Gastrocnemius medialis (tissue), 4 donors: ENCODE measurements around the gene THADA.

Source experiments
- POLR2A ChIP-seq, 2 donors: fragments of 450-650 bp; IDR thresholded peaks; one replicate each; pipeline ENCODE4 v1.6.1; 2017; ENCODE audit warnings: antibody characterized with exemption in 2 of 2, mild to moderate bottlenecking in 2 of 2, moderate library complexity in 2 of 2
- TF ChIP-seq, protein P1 (sequence below), 5 experiments: fragments of 450-650 bp in 3 of 5; fragments of 200-600 bp in 2 of 5; sonication (generic) in 2 of 5; IDR thresholded peaks in 4 of 5; conservative IDR thresholded peaks in 1 of 5; 1 replicate in 4 of 5; 2 replicates in 1 of 5; pipeline ENCODE4 v1.5.1; 2016 to 2019; ENCODE audit warnings: antibody characterized with exemption in 5 of 5, mild to moderate bottlenecking in 3 of 5, moderate library complexity in 3 of 5

DNA sequence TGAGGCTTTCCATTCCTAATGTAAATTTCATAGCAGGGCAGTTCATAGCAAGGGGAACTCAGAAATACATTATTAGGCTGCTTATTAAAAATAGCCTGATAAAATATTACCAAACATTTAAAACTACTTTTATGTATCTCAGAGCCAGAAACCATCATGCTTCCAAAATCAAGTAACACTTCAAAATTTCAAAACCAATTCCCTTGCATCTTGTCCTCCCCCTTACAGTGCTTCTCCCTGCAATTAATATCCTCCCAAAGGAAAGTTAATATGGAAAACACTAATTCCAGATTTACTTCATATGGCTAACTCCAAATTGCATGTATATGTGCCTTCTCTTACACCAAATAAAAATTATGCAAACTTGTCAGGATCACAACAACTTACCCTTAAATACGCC lies 47.8 kb upstream of the THADA start:
- no peak for TF ChIP-seq POLR2A (IDR thresholded peaks at IDR 0.05)
- TF ChIP-seq, protein P1, sequence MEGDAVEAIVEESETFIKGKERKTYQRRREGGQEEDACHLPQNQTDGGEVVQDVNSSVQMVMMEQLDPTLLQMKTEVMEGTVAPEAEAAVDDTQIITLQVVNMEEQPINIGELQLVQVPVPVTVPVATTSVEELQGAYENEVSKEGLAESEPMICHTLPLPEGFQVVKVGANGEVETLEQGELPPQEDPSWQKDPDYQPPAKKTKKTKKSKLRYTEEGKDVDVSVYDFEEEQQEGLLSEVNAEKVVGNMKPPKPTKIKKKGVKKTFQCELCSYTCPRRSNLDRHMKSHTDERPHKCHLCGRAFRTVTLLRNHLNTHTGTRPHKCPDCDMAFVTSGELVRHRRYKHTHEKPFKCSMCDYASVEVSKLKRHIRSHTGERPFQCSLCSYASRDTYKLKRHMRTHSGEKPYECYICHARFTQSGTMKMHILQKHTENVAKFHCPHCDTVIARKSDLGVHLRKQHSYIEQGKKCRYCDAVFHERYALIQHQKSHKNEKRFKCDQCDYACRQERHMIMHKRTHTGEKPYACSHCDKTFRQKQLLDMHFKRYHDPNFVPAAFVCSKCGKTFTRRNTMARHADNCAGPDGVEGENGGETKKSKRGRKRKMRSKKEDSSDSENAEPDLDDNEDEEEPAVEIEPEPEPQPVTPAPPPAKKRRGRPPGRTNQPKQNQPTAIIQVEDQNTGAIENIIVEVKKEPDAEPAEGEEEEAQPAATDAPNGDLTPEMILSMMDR (IDR thresholded peaks at IDR 0.05 in 4 of 5, conservative IDR thresholded peaks at IDR 0.05 in 1 of 5): no peak
